GM12865 (cell line): ENCODE results near the gene PIEZO2.

Source experiments
- DNase-seq: peaks from one replicate; pipeline ENCODE4 v3.0.0; 2010; ENCODE audit warnings: low read depth
- H3K4me3 ChIP-seq: 2 replicates; pipeline ENCODE4 v1.5.1; 2011; ENCODE audit warnings: mild to moderate bottlenecking, low read depth, low read length, control low read depth
- TF ChIP-seq, protein P1 (sequence below): IDR thresholded peaks from 2 replicates; pipeline ENCODE4 v1.5.1; 2011; ENCODE audit warnings: low read length, control low read depth, low read depth, inconsistent platforms; ENCODE audit not compliant: insufficient read depth; ENCODE audit errors: missing control alignments

Gene PIEZO2

DNA sequence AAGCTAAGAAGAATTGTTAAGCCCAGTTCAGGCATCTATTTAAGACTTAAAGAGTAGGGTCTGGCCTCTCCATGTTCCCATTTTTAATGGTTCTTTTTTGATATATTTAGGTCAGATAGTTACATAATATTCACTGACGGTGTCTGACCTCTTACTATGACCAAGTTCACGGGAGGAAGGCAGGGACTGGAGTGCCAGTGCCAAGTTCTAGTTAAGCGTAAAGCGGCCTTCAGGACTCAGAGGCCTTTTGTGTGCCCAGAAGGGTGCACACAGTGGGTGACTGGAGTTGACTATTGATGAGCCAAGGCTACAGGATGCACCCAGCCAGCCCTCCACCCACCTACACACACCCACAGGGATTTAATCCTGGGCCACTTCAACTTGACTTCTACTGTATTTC, 290.9 kb downstream of the PIEZO2 start:
- no peak for DNase-seq
- TF ChIP-seq, protein P1, sequence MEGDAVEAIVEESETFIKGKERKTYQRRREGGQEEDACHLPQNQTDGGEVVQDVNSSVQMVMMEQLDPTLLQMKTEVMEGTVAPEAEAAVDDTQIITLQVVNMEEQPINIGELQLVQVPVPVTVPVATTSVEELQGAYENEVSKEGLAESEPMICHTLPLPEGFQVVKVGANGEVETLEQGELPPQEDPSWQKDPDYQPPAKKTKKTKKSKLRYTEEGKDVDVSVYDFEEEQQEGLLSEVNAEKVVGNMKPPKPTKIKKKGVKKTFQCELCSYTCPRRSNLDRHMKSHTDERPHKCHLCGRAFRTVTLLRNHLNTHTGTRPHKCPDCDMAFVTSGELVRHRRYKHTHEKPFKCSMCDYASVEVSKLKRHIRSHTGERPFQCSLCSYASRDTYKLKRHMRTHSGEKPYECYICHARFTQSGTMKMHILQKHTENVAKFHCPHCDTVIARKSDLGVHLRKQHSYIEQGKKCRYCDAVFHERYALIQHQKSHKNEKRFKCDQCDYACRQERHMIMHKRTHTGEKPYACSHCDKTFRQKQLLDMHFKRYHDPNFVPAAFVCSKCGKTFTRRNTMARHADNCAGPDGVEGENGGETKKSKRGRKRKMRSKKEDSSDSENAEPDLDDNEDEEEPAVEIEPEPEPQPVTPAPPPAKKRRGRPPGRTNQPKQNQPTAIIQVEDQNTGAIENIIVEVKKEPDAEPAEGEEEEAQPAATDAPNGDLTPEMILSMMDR = no peak
- H3K4me3 ChIP-seq = no peak overlapping the region

DNA sequence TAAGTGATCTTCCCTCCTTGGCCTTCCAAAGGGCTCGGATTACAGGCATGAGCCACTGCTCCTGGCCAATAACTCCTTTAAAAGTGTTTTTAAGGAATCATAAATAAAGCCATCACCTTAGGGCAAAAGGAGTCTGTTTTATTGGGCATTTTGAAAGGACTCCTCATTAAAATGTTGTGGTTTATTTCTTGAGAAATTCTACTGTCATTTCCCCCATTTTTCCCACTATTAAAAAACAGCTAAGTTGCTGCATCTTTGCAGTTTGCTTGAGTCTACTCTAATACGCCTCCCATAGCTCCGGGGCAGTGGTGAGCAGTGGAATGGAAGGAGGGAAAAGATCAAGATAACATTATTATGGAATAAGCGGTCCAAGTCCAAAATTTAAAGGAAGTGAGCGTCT, 293.2 kb downstream of the PIEZO2 start:
- no peak overlapping the region for H3K4me3 ChIP-seq
- no peak for DNase-seq
- TF ChIP-seq, protein P1 = no peak

DNA sequence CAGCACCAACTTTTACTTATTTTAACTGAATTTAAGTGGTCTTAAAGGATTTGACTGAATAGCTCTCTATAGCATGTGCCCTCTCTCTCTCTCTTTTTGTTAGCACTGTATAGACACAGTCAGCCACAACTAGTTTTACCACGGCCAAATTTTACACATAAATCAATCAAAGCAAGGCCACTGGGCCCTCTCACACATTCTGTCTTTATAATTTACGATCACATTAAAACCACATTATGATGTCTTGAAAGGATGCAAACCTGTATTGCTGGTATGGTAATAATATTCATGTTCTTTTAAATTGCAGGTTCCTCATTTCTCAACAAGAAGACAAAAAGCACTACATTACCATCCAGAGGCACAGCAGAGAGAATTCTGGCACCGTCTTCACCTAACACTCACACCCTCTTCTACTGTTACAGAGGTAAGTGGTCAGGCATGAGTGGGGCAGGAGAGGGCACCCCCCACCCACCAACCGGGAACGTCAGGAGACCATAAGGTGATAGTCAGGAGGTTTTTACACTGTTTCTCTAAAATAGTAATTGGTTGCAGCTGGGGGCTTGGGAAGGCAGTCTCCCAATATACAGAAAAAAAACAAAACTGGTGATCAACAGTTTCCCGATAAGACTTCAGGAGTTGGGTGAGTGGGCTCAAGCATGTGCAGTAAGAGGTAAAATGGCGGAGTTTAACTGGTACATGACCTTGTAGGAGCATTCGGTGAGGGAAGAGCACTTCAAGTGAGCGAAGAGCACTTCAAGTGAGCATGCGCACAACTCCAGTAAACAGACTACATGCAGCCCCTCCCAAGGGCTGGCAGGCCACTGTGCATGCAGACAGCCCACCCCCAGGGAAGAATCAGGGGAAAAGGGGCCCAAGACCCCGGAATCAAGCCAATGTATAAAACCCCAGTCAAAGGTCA, 296.7 kb downstream of the PIEZO2 start:
- TF ChIP-seq, protein P1 = no peak
- no peak overlapping the region for H3K4me3 ChIP-seq
- peak; percentile 19 for DNase-seq

DNA sequence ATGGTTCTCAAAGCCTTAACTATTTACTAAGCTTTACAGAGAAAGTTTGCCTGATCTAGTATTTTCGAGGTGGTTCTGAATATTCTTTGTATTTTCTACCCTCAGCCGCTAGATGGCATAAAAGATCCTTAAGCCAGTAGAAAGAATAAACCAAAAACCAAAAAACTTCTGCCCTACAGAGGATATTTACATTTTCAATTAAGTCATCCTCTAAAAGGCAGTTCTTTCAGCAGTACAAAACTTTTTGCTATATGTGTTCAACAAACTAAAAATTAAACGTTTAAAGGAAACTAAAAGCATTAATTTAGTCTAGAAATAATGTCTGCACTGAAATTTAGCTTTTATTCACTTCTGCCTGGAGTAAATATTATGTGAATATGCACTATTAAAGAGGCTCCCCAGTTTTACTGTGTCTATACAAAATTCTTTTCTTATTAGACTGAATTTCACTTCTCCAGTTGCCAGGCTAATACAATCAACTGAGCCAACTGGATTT, 297.5 kb downstream of the PIEZO2 start:
- TF ChIP-seq, protein P1 = peak; percentile 63
- DNase-seq = peak; percentile 81
- H3K4me3 ChIP-seq = no peak overlapping the region

DNA sequence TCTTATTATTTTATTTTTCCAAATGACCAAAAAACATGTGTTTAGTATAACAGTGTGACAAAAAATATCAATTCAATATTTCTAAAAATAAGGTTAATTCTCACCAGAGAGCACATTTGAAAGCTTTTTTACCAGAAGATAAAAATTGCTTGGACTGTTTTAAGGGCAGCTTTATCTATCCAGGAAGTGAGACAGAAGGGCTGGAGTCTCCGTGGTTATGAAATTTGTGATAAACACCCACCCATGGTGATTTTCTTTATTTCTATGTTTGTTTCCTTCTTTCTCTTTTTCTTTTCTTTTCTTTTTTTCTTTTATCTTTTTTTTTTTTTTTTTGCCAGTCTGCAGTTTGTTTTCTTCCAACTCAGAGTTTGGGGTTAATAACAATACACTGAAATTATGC, 298.5 kb downstream of the PIEZO2 start:
- no peak for DNase-seq
- no peak overlapping the region for H3K4me3 ChIP-seq
- TF ChIP-seq, protein P1 = no peak

DNA sequence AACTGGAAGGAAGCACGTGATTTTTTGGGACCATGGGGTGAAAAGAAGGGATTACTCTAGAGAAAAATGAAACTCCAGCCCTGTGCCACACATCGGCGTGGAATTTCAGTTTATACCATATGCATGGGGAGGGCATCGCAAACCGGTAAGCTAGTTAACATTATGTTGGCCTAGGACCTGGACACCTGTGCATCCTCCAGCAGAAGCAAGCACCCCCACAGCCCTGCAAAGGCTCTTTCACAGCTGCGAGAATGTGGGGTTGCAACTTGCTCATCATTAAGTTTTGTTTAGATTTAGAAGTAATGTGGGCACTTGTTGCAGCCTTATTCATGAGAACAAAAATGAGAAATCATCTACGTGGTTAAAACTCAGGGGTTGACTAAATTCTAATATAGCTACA, 299.2 kb downstream of the PIEZO2 start:
- DNase-seq = no peak
- TF ChIP-seq, protein P1 = no peak
- no peak overlapping the region for H3K4me3 ChIP-seq
